ENCODE results near the gene HS2ST1. TPM values are rescaled to one million over a fixed set of nuclear protein-coding genes. Genes with fewer than 3 reads are reported as not detected.

HS2ST1 gene
- total RNA-seq, 6 donors from 2014 or later, result 8.4 to 20.3 (median 13.9) TPM

DNA sequence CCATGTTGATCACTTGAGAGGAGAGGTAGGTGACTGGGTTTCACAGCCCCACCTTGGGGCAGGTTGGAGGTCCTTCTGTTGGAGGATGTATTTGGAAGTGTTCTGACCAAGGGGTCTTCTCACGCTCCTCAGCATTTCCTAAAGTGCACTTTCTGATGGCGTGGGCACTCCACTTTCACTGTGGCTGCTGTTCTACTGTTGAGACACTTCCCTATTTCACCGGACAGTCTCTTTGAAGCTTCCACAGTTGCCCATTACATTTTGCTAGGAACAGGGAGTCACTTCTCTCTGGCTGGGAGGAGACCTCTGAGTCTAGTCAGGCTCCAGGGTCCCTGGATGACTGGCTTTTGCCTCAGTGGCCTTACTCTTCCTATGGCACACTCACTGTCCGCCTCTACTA is 234.2 kb downstream of the HS2ST1 start:
- H3K9me3 ChIP-seq, result no peaks in the 10 kb centered on the region
- H3K36me3 ChIP-seq, result no peaks in the 10 kb centered on the region
- H3K4me1 ChIP-seq, result peaks cover 4 to 16% (median 12%) of the 10 kb centered on the region in 4 donors
- H3K27me3 ChIP-seq, result no peaks in the 10 kb centered on the region
- DNase-seq (no peak), ATAC-seq (ENCODE audit: low FRiP score in 2 of 2) (peak in 1 of 2 donors; percentile 40)
- TF ChIP-seq POLR2A (IDR thresholded peaks at IDR 0.05), result no peak
- no peak for TF ChIP-seq EP300 (IDR thresholded peaks at IDR 0.05)
- TF ChIP-seq, protein P1, sequence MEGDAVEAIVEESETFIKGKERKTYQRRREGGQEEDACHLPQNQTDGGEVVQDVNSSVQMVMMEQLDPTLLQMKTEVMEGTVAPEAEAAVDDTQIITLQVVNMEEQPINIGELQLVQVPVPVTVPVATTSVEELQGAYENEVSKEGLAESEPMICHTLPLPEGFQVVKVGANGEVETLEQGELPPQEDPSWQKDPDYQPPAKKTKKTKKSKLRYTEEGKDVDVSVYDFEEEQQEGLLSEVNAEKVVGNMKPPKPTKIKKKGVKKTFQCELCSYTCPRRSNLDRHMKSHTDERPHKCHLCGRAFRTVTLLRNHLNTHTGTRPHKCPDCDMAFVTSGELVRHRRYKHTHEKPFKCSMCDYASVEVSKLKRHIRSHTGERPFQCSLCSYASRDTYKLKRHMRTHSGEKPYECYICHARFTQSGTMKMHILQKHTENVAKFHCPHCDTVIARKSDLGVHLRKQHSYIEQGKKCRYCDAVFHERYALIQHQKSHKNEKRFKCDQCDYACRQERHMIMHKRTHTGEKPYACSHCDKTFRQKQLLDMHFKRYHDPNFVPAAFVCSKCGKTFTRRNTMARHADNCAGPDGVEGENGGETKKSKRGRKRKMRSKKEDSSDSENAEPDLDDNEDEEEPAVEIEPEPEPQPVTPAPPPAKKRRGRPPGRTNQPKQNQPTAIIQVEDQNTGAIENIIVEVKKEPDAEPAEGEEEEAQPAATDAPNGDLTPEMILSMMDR (IDR thresholded peaks at IDR 0.05), result no peak
- no peak for TF ChIP-seq POLR2AphosphoS5 (IDR thresholded peaks at IDR 0.05)
- no peak overlapping the region for H3K4me3 ChIP-seq
- no peak overlapping the region for H3K27ac ChIP-seq
- WGBS, 2 donors, result 86 to 98% methylated on average over 4 of the region's 4 CpGs

DNA sequence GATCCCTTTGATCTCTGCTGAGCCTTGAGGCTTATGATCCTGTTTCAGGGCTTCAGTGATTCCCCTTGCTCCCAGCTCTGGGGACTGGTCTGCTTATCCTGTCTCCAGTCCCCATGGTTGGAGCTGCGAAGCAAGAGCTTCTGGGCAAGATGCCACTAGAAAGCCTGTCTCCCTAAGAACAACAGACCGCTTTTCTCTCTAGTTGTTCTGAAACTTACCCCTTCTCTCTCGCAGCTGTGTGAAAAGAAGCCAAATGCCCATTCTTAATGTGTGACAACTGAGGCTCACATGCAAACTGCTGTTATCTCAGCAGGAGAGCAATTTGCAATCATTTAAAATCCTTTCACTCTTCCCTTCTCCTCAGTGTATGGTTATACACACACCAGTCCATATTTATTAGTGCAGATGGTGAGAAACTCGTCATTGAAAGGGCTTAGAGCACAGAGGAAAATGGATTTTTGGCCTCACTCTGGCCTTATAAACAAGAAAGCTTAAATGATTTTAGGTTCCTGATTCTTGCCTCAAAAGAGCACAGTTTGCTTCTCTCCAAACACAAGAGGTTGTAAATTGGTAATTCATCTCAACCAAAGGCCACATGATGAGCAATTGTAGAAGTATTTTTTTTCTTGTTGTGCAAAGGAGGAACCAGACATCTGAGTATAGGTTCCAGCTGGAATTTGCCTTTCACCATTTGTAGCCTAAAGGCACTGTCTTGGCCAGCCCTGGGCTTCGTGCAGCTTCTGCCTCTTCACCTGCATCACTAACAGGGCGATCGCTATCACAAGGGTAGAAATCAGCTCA is 235.0 kb downstream of the HS2ST1 start:
- Histone ChIP-seq H3K36me3 (no peaks in the 10 kb centered on the region), H3K9me3 (no peaks in the 10 kb centered on the region), H3K27me3 (no peaks in the 10 kb centered on the region), H3K27ac (peak overlapping the region in 2 of 4 donors; percentile 9 to 20), H3K4me1 (peaks cover 4 to 16% (median 12%) of the 10 kb centered on the region in 4 donors), H3K4me3 (no peak overlapping the region)
- no peak for DNase-seq
- TF ChIP-seq EP300 (IDR thresholded peaks at IDR 0.05) (no peak), POLR2A (IDR thresholded peaks at IDR 0.05) (no peak), POLR2AphosphoS5 (IDR thresholded peaks at IDR 0.05) (no peak)
- TF ChIP-seq, protein P1 (IDR thresholded peaks at IDR 0.05), result no peak
- no peak for ATAC-seq (ENCODE audit: low FRiP score in 2 of 2)
- WGBS, 2 donors, result 79 to 85% methylated on average over 7 of the region's 7 CpGs

DNA sequence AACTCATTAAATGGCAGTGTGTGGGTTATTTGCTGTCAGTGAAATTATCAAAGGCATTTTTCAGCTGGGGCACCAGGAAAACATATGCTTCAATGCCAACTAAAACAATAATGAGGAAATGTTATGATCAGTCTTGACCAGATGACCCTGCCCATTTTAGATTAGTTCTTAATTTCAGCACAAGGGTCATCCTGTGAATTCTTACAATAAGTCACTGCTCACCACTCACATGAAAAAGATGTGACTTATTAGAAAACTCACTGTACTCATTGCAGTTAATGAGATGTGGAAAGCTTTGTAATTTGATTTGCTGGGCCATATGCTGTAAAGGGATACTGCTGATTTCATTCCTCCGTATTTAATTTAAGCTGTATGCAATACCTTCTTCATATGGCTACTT is 235.7 kb downstream of the HS2ST1 start:
- Histone ChIP-seq H3K4me3 (no peak overlapping the region), H3K27me3 (no peaks in the 10 kb centered on the region), H3K36me3 (no peaks in the 10 kb centered on the region), H3K27ac (no peak overlapping the region), H3K4me1 (peaks cover 4 to 16% (median 12%) of the 10 kb centered on the region in 4 donors), H3K9me3 (no peaks in the 10 kb centered on the region)
- DNase-seq, result no peak
- ATAC-seq (ENCODE audit: low FRiP score in 2 of 2), result no peak
- TF ChIP-seq POLR2A (IDR thresholded peaks at IDR 0.05) (no peak), EP300 (IDR thresholded peaks at IDR 0.05) (no peak), POLR2AphosphoS5 (IDR thresholded peaks at IDR 0.05) (no peak)
- TF ChIP-seq, protein P1 (IDR thresholded peaks at IDR 0.05), result no peak
- 82 to 85% methylated on average over 1 of the region's 1 CpG for WGBS, 2 donors

DNA sequence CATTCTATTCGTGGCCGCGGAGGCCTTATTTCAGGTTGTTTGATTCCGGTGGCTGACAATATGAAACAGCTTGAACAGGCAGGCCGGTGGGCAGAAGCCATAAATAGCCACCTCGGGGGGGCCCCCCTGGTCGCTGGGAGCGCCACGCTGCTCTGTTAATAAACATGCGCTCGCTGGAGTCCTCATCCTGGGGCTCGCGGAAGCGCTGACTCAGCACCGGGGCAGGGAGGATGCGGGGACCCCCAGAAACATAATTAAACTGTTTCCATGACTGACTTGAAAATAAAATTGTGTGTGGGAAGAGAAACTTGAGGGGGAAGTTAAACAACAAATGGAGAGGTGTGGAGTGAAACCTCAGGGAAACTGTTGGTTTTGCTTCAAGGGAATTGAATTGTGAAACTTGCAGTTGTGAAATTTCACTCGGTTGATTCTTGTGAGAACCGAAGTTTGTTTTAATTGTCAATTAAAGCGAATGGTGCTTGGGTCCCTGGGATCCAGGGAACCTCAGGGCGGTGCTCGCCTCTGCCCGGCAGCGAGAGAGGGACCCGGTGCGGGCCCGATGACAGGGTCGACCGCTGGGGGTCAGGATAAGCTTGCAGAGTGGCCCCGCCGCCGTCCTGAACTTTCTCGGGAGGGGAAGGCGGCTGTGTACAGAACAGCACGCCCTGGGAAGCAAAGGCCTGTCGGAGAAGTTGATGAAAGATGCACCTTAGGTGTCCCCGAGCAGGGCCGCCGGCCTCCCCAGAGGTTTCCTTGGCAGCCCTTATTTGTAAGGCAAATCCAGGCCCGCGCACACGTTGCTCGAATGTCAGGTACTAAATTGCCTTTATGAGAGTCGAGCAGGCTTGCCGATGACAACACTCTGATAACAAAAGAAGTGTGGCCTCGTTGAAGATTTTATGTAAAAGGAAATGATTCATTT is 237.3 kb downstream of the HS2ST1 start:
- Histone ChIP-seq H3K27ac (peak overlapping the region in 2 of 4 donors; percentile 44 to 45), H3K4me1 (peaks cover 4 to 16% (median 12%) of the 10 kb centered on the region in 4 donors), H3K36me3 (no peaks in the 10 kb centered on the region), H3K9me3 (no peaks in the 10 kb centered on the region), H3K27me3 (no peaks in the 10 kb centered on the region), H3K4me3 (peak overlapping the region in 3 of 4 donors; percentile 28 to 45 (median 43))
- ATAC-seq (ENCODE audit: low FRiP score in 2 of 2), result peak; percentile 82 to 91
- WGBS, 2 donors, result 9 to 15% methylated on average over 25 to 40 of the region's 45 CpGs
- TF ChIP-seq, protein P1 (IDR thresholded peaks at IDR 0.05), result peak; percentile 23 to 55 (median 36)
- no peak for TF ChIP-seq EP300 (IDR thresholded peaks at IDR 0.05)
- DNase-seq, result peak; percentile 73 to 88

Data from upper lobe of left lung (tissue), 6 donors.